Measurements from ENCODE around the gene LHFPL6.

Gene LHFPL6

GRCh38 chr13:39623466-39623865 lies 20.5 kb upstream of the LHFPL6 start:
- TF ChIP-seq, protein P1, sequence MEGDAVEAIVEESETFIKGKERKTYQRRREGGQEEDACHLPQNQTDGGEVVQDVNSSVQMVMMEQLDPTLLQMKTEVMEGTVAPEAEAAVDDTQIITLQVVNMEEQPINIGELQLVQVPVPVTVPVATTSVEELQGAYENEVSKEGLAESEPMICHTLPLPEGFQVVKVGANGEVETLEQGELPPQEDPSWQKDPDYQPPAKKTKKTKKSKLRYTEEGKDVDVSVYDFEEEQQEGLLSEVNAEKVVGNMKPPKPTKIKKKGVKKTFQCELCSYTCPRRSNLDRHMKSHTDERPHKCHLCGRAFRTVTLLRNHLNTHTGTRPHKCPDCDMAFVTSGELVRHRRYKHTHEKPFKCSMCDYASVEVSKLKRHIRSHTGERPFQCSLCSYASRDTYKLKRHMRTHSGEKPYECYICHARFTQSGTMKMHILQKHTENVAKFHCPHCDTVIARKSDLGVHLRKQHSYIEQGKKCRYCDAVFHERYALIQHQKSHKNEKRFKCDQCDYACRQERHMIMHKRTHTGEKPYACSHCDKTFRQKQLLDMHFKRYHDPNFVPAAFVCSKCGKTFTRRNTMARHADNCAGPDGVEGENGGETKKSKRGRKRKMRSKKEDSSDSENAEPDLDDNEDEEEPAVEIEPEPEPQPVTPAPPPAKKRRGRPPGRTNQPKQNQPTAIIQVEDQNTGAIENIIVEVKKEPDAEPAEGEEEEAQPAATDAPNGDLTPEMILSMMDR (IDR thresholded peaks at IDR 0.05; ENCODE audit: low read depth, low read length, missing control alignments) = no peak
- H3K4me3 ChIP-seq (ENCODE audit: low read depth, low read length) = no peak overlapping the region
- no peak for DNase-seq (ENCODE audit: low read depth)

DNA sequence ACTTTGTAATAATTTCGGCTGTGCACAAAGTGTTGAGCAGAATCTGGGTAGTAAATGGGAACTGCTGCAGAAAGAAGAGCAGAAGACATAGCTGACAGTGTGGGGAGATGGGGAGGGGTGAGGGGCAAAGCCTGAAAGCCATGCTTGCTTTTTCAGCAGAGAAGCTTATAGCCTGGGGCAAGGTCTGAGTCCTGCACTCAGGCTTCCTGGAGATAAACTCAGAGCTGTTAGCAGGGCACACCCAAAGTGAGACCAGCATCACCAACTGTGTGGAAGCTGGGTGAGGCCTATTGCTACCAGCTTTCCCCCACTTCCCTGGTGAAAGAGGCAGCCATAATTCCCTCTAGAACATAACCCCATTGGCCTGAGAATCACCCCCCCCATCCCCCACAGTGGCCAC lies 15.6 kb upstream of the LHFPL6 start:
- no peak overlapping the region for H3K4me3 ChIP-seq (ENCODE audit: low read depth, low read length)
- DNase-seq (ENCODE audit: low read depth) = no peak
- TF ChIP-seq, protein P1 (IDR thresholded peaks at IDR 0.05; ENCODE audit: low read depth, low read length, missing control alignments) = no peak

DNA sequence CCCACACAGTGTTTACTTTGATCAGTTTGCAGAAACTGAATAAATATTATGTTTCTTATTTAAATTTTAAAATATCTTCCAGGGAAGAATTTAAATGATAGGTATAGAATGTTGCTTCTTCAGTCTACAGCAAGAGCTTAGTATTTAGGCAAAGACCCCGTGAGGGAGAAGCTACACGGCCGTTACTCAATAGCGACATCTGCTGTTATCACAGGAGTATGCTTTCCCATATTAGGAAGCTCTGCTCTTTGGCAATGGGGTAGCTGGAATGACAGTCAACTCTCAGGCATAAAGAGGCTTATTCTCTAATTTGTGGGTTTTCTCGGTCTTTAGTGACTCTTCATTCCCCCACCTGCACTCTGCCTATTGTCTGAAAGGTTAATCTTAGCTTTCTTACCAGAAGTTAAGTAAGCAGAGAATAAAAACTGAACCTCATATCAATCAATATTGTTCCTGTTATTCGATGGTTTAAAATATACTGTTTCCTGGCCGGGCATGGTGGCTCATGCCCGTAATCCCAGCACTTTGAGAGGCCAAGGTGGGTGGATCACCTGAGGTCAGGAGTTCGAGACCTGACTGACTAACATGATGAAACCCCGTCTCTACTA lies 13.2 kb upstream of the LHFPL6 start:
- TF ChIP-seq, protein P1 (IDR thresholded peaks at IDR 0.05; ENCODE audit: low read depth, low read length, missing control alignments) = peak; percentile 94

DNA sequence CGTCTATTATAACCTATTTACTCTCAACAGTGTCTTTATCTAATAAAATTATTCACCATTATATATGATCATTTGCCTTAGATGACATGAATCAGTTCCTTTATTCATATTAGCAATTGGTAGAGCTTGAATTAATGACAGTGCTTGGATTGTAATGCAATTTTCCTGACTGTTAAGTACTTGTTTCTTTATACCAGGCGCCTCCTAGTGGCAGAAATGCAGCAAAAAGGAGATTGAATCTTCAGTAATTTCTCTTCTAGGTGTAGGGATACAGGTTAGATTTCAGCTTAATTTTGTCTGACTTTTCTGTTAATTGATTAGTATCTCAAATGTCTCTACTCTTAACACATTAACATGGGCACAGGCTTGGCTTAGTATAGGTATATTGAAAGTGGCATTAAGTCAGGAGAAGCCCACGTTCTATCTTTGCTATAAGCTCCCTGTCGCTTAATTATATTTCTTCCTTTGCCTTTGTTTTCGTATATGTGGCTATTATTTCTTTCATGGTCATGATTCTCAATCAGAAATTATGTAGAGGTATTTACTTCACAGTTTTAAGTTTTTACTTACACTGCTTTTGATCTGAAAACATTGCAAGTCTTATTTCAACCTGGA lies 9.1 kb upstream of the LHFPL6 start:
- TF ChIP-seq, protein P1 (IDR thresholded peaks at IDR 0.05; ENCODE audit: low read depth, low read length, missing control alignments) = peak; percentile 66
- H3K4me3 ChIP-seq (ENCODE audit: low read depth, low read length) = no peak overlapping the region
- peak; percentile 36 for DNase-seq (ENCODE audit: low read depth)

More for the DNA sequence above, 13.2 kb upstream of the LHFPL6 start:
- DNase-seq (ENCODE audit: low read depth) = peak; percentile 27
- H3K4me3 ChIP-seq (ENCODE audit: low read depth, low read length) = no peak overlapping the region

GRCh38 chr13:39607876-39608275 lies 4.9 kb upstream of the LHFPL6 start:
- TF ChIP-seq, protein P1 (IDR thresholded peaks at IDR 0.05; ENCODE audit: low read depth, low read length, missing control alignments) = no peak
- H3K4me3 ChIP-seq (ENCODE audit: low read depth, low read length) = no peak overlapping the region
- DNase-seq (ENCODE audit: low read depth) = no peak

- TF ChIP-seq, protein P1 (IDR thresholded peaks at IDR 0.05; ENCODE audit: low read depth, low read length, missing control alignments) = no peak
- DNase-seq (ENCODE audit: low read depth) = no peak
- no peak overlapping the region for H3K4me3 ChIP-seq (ENCODE audit: low read depth, low read length)
Measured at GRCh38 chr13:39605677-39606320, 2.8 kb upstream of the LHFPL6 start.
